Measurements from ENCODE around the gene LAPTM5.

Gene LAPTM5

DNA sequence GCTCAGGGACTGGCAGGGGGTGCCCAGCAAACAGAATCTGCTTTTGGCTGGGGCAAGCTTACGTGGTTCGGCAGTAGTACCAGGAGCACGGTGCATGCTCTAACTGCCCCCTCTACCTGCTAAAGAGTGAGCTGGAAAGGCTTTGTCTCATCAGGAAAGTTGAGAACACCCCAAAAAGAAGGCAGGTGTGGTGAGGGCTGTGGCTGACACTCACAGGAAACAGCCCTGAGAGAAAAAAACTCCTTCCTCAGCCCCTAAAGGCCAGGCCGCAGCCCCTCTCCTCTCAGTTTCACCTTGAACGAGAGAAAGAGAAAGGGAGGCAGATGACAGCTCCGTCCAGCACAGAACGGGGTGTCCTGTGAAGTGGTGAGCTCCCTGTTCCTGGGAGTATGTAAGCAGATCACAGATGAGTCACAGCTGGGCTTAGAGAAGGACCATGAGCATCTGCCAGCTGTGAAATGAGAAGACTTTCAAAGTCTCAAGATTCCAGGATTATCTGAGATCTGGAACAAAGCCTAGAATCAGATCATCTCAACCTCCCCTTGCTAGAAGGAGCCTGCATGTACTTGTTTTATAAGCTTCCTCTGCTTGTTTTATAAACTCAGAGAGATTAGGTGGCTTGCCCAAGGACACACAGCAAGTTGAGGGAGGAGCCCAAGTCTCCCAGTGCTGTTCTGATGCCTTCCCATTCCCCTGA, 13.4 kb downstream of the LAPTM5 start:
- FAIRE-seq (no peak), DNase-seq (ENCODE audit: insufficient read length, low spot score) (no peak)
- TF ChIP-seq, protein P1, sequence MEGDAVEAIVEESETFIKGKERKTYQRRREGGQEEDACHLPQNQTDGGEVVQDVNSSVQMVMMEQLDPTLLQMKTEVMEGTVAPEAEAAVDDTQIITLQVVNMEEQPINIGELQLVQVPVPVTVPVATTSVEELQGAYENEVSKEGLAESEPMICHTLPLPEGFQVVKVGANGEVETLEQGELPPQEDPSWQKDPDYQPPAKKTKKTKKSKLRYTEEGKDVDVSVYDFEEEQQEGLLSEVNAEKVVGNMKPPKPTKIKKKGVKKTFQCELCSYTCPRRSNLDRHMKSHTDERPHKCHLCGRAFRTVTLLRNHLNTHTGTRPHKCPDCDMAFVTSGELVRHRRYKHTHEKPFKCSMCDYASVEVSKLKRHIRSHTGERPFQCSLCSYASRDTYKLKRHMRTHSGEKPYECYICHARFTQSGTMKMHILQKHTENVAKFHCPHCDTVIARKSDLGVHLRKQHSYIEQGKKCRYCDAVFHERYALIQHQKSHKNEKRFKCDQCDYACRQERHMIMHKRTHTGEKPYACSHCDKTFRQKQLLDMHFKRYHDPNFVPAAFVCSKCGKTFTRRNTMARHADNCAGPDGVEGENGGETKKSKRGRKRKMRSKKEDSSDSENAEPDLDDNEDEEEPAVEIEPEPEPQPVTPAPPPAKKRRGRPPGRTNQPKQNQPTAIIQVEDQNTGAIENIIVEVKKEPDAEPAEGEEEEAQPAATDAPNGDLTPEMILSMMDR (IDR thresholded peaks at IDR 0.05; ENCODE audit: insufficient read depth, missing control alignments) = no peak

DNA sequence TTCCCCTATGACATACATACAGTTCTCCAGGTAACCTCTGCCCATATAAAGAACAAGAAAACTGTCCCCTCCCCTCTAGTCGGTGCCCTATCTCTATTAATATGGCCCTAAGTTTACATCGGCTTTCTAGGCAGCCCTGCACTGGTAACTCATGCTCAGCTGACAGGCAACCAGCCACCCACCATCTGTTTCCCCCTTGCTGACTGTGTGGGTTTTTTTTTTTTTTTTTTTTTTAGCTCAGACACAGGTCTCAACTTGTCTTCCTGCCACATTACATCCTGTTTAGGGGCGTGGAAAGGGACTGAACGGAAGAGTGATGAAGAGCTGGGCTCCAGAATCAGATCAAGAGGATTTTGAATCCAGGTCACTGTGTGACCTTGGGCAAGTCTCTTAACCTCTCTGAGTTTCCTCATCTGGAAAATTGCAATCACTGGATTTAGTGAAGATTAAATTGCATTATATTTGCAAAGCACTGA, 14.0 kb downstream of the LAPTM5 start:
- TF ChIP-seq, protein P1 (IDR thresholded peaks at IDR 0.05; ENCODE audit: insufficient read depth, missing control alignments) = no peak
- FAIRE-seq (no peak), DNase-seq (ENCODE audit: insufficient read length, low spot score) (no peak)

DNA sequence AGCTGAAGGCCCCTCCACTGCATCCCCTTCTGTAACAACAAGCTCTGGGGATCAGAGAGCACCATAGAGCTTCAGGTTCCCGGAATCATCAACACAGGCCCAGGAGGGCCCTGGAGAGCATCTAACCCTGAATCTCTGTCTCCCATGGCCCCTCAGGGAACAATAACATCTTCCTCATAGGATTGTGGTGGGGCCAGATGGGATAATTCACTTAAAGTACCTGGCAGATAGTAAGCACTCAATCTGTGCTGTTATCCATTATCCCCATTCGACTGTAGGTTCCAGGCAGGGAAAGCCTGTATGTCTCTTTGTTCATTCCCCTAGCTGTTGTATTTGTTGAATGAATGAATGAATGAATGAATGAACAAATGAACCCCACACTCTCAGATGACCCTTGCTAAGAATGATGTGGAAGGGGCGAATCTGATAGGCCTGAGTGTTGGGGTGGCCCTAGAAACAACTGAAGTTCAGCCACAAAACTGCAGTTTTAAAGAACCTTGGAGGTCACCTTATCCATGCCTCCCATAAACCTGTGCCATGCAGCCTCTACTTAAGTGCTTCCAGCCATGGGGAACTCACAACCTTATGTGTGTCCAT, 14.5 kb downstream of the LAPTM5 start:
- FAIRE-seq (no peak), DNase-seq (ENCODE audit: insufficient read length, low spot score) (peak; percentile 53)
- TF ChIP-seq, protein P1 (IDR thresholded peaks at IDR 0.05; ENCODE audit: insufficient read depth, missing control alignments) = no peak

DNA sequence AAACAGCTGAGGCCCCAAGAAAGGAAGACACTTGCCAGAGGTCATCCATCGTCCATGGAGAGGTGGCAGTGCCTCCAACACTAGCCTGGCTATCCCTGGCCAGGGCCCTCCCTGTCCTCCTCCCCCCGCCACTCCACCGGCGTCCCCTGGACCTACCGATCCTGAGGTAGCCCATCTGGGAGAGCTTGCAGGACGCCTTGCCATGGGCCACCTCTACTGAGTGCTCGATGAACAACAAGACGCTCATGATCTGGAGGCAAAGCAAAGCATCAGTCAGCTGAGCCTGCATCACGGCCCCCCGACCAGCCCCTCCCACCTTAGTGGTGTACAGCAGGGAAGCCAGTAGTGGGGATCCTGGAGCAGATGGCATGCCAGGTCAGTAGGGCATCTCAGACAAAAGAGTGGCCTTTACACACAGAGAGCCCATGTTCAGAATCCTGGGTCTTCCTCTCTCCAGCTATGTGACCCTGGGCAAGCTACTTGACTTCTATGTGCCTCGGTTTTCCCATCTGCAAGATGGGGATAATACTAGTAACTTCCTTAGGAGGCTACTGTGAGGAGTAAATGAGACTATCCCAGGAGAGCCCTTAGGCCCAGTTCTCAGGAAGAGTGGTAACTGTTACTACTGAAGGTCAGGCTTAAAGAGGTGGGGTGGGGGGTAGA, 15.1 kb downstream of the LAPTM5 start:
- TF ChIP-seq, protein P1 (IDR thresholded peaks at IDR 0.05; ENCODE audit: insufficient read depth, missing control alignments) = no peak
- no peak for DNase-seq (ENCODE audit: insufficient read length, low spot score)
- no peak for FAIRE-seq

DNA sequence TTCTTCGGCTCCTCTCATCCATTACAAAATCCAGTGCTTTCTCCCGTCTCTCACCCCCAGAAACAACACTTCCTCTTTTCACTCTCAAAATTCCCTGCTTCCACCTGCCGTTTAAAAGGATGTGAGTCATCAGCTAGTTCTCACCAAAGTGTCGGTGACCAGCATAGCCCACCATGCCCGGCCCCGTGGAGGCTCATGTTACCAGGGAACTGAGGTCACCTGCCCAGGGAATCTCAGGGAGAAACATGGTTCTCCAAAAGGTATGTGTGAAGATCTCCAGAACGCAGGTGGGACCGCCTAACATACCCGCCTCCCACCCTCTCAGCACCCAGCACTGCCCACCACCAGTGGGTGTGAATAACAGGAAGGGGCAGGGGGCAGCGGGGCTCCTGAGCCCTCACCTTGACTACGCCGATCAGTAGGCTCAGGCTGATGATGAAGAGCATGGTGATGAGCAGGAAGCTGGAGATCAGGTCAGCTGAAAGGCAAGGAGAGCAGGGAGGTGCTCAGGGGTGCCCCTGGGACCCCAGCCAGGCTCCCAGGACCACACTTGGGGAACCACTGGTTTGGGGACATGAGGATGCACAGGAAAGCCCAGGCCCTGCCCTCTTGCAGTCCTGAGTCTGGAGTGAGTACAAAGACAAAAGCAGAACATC, 16.2 kb downstream of the LAPTM5 start:
- DNase-seq (ENCODE audit: insufficient read length, low spot score) (no peak), FAIRE-seq (no peak)
- TF ChIP-seq, protein P1 (IDR thresholded peaks at IDR 0.05; ENCODE audit: insufficient read depth, missing control alignments) = no peak

DNA sequence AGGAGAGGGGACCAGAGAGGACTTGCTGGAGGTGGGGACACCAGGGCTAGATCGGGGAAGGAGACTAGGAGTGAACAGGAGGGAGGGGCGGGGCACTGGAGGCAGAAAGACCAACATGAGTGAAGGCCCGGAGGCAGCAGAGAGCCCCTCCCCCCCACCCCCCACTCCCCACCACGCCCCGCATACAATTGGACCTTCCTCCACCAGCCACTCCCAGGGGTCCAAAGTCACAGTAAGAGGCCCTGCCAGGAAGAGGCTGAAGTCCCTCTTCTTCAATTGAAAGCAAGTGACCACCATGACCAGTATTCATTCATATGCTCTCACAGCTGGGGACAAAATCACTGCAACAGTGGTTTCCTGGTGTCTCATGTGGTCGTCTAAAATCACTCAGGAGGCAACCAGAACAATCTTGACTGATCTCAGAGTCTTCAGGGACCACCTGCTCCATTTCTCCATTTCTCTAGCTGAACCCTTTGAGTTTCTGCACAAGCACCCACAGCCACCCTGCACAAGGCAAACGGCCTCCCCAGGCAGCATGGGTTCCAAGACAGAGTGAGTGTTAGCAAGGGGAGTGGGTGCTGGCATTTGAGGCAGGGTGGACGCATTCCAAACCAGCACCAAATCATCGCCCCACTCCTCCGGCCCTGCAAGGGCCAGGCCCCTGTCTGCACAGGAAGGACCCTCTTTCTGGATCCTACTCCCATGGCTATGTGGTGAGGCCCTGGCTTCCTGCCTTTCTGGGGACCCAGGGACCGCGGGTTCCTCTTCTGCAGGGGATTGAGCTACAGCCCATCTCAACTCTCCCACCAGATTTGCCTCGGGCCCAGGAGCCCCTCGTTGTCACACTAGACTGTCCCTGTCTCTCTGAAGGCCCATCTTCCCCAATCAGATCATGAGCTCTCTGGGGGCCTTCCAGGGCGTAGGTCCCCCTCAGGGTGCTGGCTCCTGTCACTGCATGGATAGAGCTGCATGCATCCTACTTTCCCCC, 17.0 kb downstream of the LAPTM5 start:
- DNase-seq (ENCODE audit: insufficient read length, low spot score) (no peak), FAIRE-seq (no peak)
- TF ChIP-seq, protein P1 (IDR thresholded peaks at IDR 0.05; ENCODE audit: insufficient read depth, missing control alignments) = no peak

Measured in D721Med (cell line).